ENCODE results near the gene NAP1L3. TPM values are rescaled to one million over a fixed set of nuclear protein-coding genes. Genes with fewer than 3 reads are reported as not detected.

NAP1L3 gene, protein sequence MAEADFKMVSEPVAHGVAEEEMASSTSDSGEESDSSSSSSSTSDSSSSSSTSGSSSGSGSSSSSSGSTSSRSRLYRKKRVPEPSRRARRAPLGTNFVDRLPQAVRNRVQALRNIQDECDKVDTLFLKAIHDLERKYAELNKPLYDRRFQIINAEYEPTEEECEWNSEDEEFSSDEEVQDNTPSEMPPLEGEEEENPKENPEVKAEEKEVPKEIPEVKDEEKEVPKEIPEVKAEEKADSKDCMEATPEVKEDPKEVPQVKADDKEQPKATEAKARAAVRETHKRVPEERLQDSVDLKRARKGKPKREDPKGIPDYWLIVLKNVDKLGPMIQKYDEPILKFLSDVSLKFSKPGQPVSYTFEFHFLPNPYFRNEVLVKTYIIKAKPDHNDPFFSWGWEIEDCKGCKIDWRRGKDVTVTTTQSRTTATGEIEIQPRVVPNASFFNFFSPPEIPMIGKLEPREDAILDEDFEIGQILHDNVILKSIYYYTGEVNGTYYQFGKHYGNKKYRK
- total RNA-seq, result under 1 TPM; 0.33 to 0.78 TPM

DNA sequence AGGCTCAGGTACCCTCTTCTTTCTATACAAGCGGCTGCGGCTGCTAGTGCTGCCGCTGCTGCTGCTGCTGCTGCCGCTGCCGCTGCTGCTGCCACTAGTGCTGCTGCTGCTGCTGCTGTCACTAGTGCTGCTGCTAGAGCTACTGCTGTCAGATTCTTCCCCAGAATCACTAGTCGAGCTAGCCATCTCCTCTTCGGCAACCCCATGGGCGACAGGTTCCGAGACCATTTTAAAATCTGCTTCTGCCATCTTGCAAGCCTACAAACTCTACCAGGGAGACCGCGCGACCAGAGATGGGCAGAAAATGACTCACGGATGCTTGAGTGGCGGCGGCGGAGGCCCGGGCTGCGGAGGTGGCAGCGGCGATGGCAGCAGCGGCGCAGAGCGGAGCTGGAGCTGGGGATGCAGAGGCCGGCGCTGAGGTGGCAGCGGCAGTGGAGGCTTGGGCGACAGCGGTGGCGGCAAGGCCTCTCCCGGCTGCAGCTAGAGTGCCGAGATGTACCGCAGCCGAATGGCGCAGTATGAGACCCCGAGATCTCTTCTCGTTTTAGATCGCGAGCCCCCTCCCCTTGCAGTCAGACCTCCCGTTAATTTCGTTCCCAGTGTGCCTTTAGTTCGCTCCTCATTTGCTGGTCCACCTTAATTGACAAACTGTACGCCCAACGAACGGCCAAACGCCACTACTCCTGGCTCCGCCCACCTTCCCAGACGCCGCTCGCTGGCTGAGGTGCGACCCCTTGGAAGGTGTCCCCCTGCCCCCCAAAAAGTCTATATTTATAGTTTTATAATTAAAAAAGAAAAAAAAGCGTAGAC is at the start of gene NAP1L3:
NAP1L3 (minus strand) TSS at position 523 of the 813 bp plus-strand sequence; CDS start at position 249, 274 bp downstream.
- Histone ChIP-seq H3K9me3 (no peaks in the 10 kb centered on the region), H3K27ac (peak within 1 kb of the TSS in 2 of 4 donors; percentile 28 to 34), H3K4me3 (peak within 1 kb of the TSS in 1 of 2 donors; percentile 48), H3K4me1 (no peaks in the 10 kb centered on the region), H3K36me3 (replicated peaks in 1 of 2; ENCODE audit: insufficient read depth in 1 of 2, low read depth in 2 of 2) (no peaks in the 10 kb centered on the region), H3K27me3 (no peaks in the 10 kb centered on the region)
- ATAC-seq (peak; percentile 87), DNase-seq (peak; percentile 43 to 65 (median 54))
- intact Hi-C loops (cut with DNase I), result no loop called here
- WGBS, 2 donors, result 0 to 2% methylated on average over 15 to 33 of the region's 51 CpGs
- peak in 1 of 3 donors; percentile 14 for TF ChIP-seq POLR2A (IDR thresholded peaks at IDR 0.05)
- TF ChIP-seq, protein P1, sequence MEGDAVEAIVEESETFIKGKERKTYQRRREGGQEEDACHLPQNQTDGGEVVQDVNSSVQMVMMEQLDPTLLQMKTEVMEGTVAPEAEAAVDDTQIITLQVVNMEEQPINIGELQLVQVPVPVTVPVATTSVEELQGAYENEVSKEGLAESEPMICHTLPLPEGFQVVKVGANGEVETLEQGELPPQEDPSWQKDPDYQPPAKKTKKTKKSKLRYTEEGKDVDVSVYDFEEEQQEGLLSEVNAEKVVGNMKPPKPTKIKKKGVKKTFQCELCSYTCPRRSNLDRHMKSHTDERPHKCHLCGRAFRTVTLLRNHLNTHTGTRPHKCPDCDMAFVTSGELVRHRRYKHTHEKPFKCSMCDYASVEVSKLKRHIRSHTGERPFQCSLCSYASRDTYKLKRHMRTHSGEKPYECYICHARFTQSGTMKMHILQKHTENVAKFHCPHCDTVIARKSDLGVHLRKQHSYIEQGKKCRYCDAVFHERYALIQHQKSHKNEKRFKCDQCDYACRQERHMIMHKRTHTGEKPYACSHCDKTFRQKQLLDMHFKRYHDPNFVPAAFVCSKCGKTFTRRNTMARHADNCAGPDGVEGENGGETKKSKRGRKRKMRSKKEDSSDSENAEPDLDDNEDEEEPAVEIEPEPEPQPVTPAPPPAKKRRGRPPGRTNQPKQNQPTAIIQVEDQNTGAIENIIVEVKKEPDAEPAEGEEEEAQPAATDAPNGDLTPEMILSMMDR (IDR thresholded peaks at IDR 0.05), result no peak

DNA sequence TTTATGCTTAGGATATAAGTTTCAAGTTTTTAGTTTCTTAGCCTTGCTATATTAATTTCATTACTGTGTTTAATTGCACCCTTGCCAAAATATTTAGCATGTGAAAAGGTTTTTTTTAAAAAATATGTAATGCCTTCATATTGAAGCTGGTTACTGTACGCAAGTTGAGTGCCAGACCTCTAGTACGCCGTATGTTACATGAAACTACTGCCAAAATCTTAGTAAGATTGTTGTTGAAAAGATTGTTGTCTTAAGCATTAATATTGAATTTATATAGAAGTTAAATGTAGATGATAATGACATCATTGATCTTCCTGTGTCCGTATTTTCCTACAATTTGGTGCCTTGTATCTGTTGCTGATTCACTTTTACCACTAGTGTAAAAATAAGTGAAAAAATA is 37.7 kb upstream of the NAP1L3 start:
- intact Hi-C loops (cut with DNase I), result no loop called here
- no peak for ATAC-seq
- no peaks in the 10 kb centered on the region for H3K27me3 ChIP-seq

DNA sequence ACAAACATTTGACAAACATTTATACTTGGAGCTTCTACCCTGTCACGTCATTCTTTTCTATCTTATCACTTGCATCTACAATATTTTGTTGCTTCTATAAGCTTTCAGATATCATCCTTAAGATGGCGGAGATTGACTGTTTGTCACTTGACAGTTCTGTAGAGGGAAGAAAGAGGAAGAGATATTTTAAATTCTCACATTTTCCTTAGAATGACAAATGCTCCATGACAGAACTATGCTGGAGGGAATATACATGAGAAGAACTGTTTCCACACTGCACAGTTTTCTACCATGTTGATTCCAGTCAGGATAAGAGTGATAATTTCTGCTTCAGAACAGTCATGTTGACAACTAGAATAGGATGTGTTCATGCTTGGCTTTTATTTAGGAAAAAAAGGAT is 30.3 kb upstream of the NAP1L3 start:
- DNase-seq, result no peak
- WGBS, 2 donors, result 64 to 67% methylated on average over 2 of the region's 2 CpGs
- TF ChIP-seq POLR2A (IDR thresholded peaks at IDR 0.05), result no peak
- TF ChIP-seq, protein P1 (IDR thresholded peaks at IDR 0.05), result no peak
- ATAC-seq, result no peak
- no peaks in the 10 kb centered on the region for H3K4me1 ChIP-seq
- H3K27ac ChIP-seq, result no peak overlapping the region
- intact Hi-C loops (cut with DNase I), result no loop called here
- H3K4me3 ChIP-seq, result no peak overlapping the region
- no peaks in the 10 kb centered on the region for H3K27me3 ChIP-seq
- no peaks in the 10 kb centered on the region for H3K36me3 ChIP-seq (replicated peaks in 1 of 2; ENCODE audit: insufficient read depth in 1 of 2, low read depth in 2 of 2)
- H3K9me3 ChIP-seq, result no peaks in the 10 kb centered on the region

More for the DNA sequence above, 37.7 kb upstream of the NAP1L3 start:
- Histone ChIP-seq H3K27ac (no peak overlapping the region), H3K4me1 (no peaks in the 10 kb centered on the region), H3K4me3 (no peak overlapping the region), H3K9me3 (no peaks in the 10 kb centered on the region), H3K36me3 (replicated peaks in 1 of 2; ENCODE audit: insufficient read depth in 1 of 2, low read depth in 2 of 2) (no peaks in the 10 kb centered on the region)
- TF ChIP-seq, protein P1 (IDR thresholded peaks at IDR 0.05), result no peak
- TF ChIP-seq POLR2A (IDR thresholded peaks at IDR 0.05), result no peak
- DNase-seq, result no peak
- WGBS, 2 donors, result 70 to 73% methylated on average over 4 of the region's 4 CpGs

DNA sequence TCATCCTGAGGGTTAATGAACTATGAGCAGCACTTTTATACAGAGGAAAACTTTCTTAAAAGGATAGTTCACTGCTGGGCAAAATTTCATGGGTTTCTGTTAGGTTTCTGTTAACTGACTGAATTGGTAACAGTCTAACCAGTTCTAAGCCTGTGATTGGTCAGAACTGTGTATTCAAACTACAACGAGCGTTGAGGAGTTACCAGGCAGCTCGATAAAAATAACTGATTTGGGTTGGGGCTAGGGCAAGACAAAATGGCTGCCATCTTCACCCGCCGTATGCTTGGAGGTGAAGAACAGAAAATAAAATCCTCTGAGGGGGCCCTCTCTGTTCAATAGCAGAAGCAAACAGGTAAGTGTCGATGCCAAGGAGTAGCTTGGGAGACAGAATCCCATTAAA is 22.6 kb upstream of the NAP1L3 start:
- no peak overlapping the region for H3K4me3 ChIP-seq
- intact Hi-C loops (cut with DNase I), result no loop called here
- no peaks in the 10 kb centered on the region for H3K36me3 ChIP-seq (replicated peaks in 1 of 2; ENCODE audit: insufficient read depth in 1 of 2, low read depth in 2 of 2)
- no peaks in the 10 kb centered on the region for H3K4me1 ChIP-seq
- no peaks in the 10 kb centered on the region for H3K27me3 ChIP-seq
- ATAC-seq, result no peak
- DNase-seq, result no peak
- TF ChIP-seq, protein P1 (IDR thresholded peaks at IDR 0.05), result no peak
- TF ChIP-seq POLR2A (IDR thresholded peaks at IDR 0.05), result no peak
- H3K27ac ChIP-seq, result no peak overlapping the region
- 82 to 93% methylated on average over 6 of the region's 6 CpGs for WGBS, 2 donors
- H3K9me3 ChIP-seq, result no peaks in the 10 kb centered on the region

All from body of pancreas (tissue), 4 donors.